ENCODE data around the gene BAZ2B. TPM values are rescaled to one million over a fixed set of nuclear protein-coding genes. Genes with fewer than 3 reads are reported as not detected.

The BAZ2B gene
- total and polyA plus RNA-seq, 12 donors = 6.8 to 57.2 (median 44.9) TPM

DNA sequence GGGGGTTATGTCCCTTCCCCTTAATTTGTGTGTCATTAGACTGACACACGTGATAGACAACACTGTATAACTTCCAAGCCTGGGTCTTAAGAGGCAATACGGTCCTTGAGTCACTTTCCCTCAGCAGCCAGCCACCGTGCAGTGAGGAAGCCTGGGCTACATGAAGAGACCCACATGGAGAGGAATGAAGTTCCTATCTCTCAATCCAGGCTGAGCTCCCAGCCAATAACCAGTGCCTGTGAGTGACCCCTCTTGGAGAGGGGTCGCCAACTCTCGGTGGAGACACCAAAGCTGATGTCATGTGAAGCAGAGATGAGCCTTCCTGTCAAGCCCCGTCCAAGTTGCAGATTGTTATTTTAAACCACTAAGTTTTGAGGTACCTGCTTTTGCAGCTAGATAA lies 324.2 kb downstream of the BAZ2B start:
- WGBS, 2 donors = 59 to 62% methylated on average over 6 of the region's 6 CpGs
- no peaks in the 10 kb centered on the region for H3K36me3 ChIP-seq
- no peaks in the 10 kb centered on the region for H3K27me3 ChIP-seq
- intact Hi-C loops (cut with DNase I) = no loop called here
- peaks cover 0 to 14% (median 6%) of the 10 kb centered on the region in 9 donors for H3K4me1 ChIP-seq
- no peak overlapping the region for H3K27ac ChIP-seq
- TF ChIP-seq CTCF (IDR thresholded peaks at IDR 0.05) = no peak
- DNase-seq (no peak), ATAC-seq (no peak)
- no peaks in the 10 kb centered on the region for H3K9me3 ChIP-seq
- no peak overlapping the region for H3K4me3 ChIP-seq

DNA sequence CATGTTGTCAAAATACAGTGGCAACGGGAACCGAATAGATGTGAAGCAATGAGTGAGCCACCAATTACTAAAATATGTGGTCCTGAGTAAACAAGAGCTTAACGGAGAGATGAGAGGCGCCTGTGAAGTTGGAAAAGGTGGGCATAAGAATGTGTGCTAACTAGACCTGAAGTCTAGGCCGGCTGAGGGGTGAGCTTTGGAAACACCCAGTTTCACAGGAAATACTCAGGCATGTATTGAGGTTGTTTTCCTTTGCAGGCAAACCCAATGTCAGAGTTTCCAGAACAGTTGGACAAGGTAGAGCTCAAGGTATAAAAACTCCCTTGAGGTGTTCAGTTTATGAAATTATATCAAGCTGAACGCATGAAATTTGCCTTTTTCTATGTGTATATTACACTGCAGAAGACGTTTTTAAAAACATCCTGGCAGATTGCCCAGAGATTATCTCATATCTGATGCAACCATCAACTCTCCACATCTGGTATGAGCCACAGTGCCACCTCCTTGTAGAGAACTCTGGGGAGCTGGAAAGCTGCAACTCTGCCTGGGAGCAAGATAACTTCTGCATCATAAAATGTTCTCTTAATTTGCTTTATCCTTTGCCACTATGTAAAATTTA lies 325.9 kb downstream of the BAZ2B start:
- Histone ChIP-seq H3K9me3 (no peaks in the 10 kb centered on the region), H3K4me3 (no peak overlapping the region), H3K36me3 (no peaks in the 10 kb centered on the region), H3K27me3 (no peaks in the 10 kb centered on the region), H3K27ac (no peak overlapping the region), H3K4me1 (peaks cover 0 to 22% (median 12%) of the 10 kb centered on the region in 9 donors)
- ATAC-seq = no peak
- TF ChIP-seq CTCF (IDR thresholded peaks at IDR 0.05) = no peak
- 67 to 70% methylated on average over 7 of the region's 7 CpGs for WGBS, 2 donors
- intact Hi-C loops (cut with DNase I) = no loop called here
- DNase-seq = no peak

GRCh38 chr2:159287733-159288132 lies 328.6 kb downstream of the BAZ2B start:
- no peak for ATAC-seq
- Histone ChIP-seq H3K36me3 (peaks cover 0 to 3% (median 0%) of the 10 kb centered on the region in 9 donors), H3K27me3 (no peaks in the 10 kb centered on the region), H3K4me1 (peaks cover 0 to 27% (median 21%) of the 10 kb centered on the region in 9 donors), H3K27ac (peak overlapping the region in 6 of 10 donors; percentile 86 to 97 (median 90)), H3K4me3 (no peak overlapping the region), H3K9me3 (no peaks in the 10 kb centered on the region)
- no peak for DNase-seq
- intact Hi-C loops (cut with DNase I) = loop anchor here in 3 of 10 donors (5.0 to 10.0 kb wide), 3 partner anchors 63 to 510 kb away; partner anchors contain the start of gene CD302 (in 1 of the 3)
- TF ChIP-seq CTCF (IDR thresholded peaks at IDR 0.05) = no peak

GRCh38 chr2:159286709-159287441 lies 329.5 kb downstream of the BAZ2B start:
- Histone ChIP-seq H3K9me3 (no peaks in the 10 kb centered on the region), H3K36me3 (peaks cover 0 to 10% (median 0%) of the 10 kb centered on the region in 9 donors), H3K27me3 (no peaks in the 10 kb centered on the region), H3K27ac (peak overlapping the region; percentile 73 to 97 (median 90)), H3K4me3 (peak overlapping the region; percentile 47 to 98 (median 89)), H3K4me1 (peaks cover 0 to 27% (median 21%) of the 10 kb centered on the region in 9 donors)
- no peak for TF ChIP-seq CTCF (IDR thresholded peaks at IDR 0.05)
- ATAC-seq (peak; percentile 99), DNase-seq (peak; percentile 98 to 99)
- WGBS, 2 donors = 1 to 2% methylated on average over 50 of the region's 50 CpGs
- intact Hi-C loops (cut with DNase I) = loop anchor here in 3 of 10 donors (5.0 to 10.0 kb wide), 3 partner anchors 62 to 510 kb away; partner anchors contain the start of gene CD302 (in 1 of the 3)

Data from heart right ventricle (tissue), 16 donors.